GM23248 (cell line): Measurements from ENCODE around the gene WNT9A.

Experiments
- EZH2 ChIP-seq: fragments of 200-600 bp; sonication (generic); IDR thresholded peaks from 2 replicates; pipeline ENCODE4 v1.6.1; 2018; ENCODE audit warnings: antibody characterized with exemption, mild to moderate bottlenecking; ENCODE audit not compliant: insufficient read depth, poor library complexity, severe bottlenecking
- EZH2phosphoT487 ChIP-seq: fragments of 200-600 bp; sonication (generic); IDR thresholded peaks from 2 replicates; pipeline ENCODE4 v1.6.1; 2018; ENCODE audit warnings: antibody characterized with exemption, moderate library complexity, mild to moderate bottlenecking, low read depth; ENCODE audit not compliant: insufficient read depth

DNA sequence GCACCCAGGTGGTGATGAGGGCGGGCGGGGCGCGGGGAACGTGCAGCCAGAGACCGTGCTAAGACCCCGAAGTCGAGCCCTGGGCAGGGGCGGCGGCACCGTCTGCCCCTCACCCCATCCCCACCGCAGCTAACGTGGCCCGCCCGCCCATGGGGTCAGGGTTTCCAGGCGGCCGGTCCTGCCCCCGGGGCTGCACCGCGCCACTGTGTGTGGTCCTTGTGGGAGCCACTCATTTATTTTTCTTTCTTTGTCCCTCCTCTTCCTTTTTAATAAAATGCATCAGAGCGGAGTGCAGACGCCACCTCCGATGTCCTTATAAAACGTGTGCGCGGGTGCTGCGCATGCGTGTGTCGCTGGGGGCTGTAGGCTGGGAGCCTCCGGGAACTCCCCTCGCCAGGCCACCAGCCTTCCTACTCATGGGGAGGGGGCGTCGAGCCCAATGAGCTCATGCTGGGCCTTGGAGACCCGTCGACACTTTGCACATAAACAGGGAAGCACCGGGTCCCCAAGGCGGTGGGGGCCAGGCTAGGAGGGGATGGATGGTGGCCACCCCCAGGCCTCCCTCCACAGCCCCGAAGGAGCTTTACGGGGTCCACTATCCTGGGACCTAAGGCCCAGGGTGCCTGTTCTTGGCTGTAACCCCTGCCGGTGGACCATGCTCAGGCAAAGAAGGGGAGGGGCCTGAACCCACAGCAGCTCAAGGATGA lies 59.9 kb downstream of the WNT9A start:
- TF ChIP-seq EZH2 = no peak
- no peak for TF ChIP-seq EZH2phosphoT487
